ENCODE data around the gene GRID1. TPM values are rescaled to one million over a fixed set of nuclear protein-coding genes. Genes with fewer than 3 reads are reported as not detected.

Gene GRID1
- total RNA-seq, 1 experiment from 2014 or later = not detected

- no peak for DNase-seq (ENCODE audit: low read depth)
Measured at GRCh38 chr10:86267286-86268195, 99.1 kb downstream of the GRID1 start.

GRCh38 chr10:86266446-86267242 lies 100.0 kb downstream of the GRID1 start:
- DNase-seq (ENCODE audit: low read depth) = no peak

- DNase-seq (ENCODE audit: low read depth) = no peak
Measured at GRCh38 chr10:86265895-86266259, 100.7 kb downstream of the GRID1 start.

- no peak for DNase-seq (ENCODE audit: low read depth)
Measured at GRCh38 chr10:86265236-86265894, 101.2 kb downstream of the GRID1 start.

- DNase-seq (ENCODE audit: low read depth) = no peak
Measured at GRCh38 chr10:86264481-86265231, 101.9 kb downstream of the GRID1 start.

- no peak for DNase-seq (ENCODE audit: low read depth)
Measured at GRCh38 chr10:86263907-86264306, 102.7 kb downstream of the GRID1 start.

- no peak for DNase-seq (ENCODE audit: low read depth)
Measured at GRCh38 chr10:86263209-86263608, 103.4 kb downstream of the GRID1 start.

- no peak for DNase-seq (ENCODE audit: low read depth)
Measured at GRCh38 chr10:86262688-86263181, 103.9 kb downstream of the GRID1 start.

GRCh38 chr10:86261941-86262687 lies 104.5 kb downstream of the GRID1 start:
- DNase-seq (ENCODE audit: low read depth) = peak; percentile 6

- no peak for DNase-seq (ENCODE audit: low read depth)
Measured at GRCh38 chr10:86261470-86261869, 105.1 kb downstream of the GRID1 start.

- no peak for DNase-seq (ENCODE audit: low read depth)
Measured at GRCh38 chr10:86260564-86260963, 106.0 kb downstream of the GRID1 start.

GRCh38 chr10:86259901-86260562 lies 106.6 kb downstream of the GRID1 start:
- no peak for DNase-seq (ENCODE audit: low read depth)

- DNase-seq (ENCODE audit: low read depth) = no peak
Measured at GRCh38 chr10:86258941-86259340, 107.7 kb downstream of the GRID1 start.

GRCh38 chr10:86258499-86258898 lies 108.1 kb downstream of the GRID1 start:
- DNase-seq (ENCODE audit: low read depth) = no peak

- DNase-seq (ENCODE audit: low read depth) = no peak
Measured at GRCh38 chr10:86257683-86258082, 108.9 kb downstream of the GRID1 start.

GRCh38 chr10:86256690-86257315 lies 109.8 kb downstream of the GRID1 start:
- DNase-seq (ENCODE audit: low read depth) = no peak

GRCh38 chr10:86255405-86256251 lies 111.0 kb downstream of the GRID1 start:
- no peak for DNase-seq (ENCODE audit: low read depth)

GRCh38 chr10:86254526-86255174 lies 111.9 kb downstream of the GRID1 start:
- no peak for DNase-seq (ENCODE audit: low read depth)

All from M059J (cell line).